NCI-H526 treated with DMSO at 0.1 percent for 48 hours (cell line): ENCODE data around the gene TCF7L1.
"Not testable (repeated sequence)": the region's sequence is repeated elsewhere in the genome, so short reads cannot be mapped to it uniquely, and the experiment has no call there.

Source experiments
- DNase-seq: peaks from one replicate; lab custom pipeline; 2025; lab: John Stamatoyannopoulos, UW

TCF7L1 gene

GRCh38 chr2:85286918-85287317 lies 153.7 kb downstream of the TCF7L1 start:
- no peak for DNase-seq

GRCh38 chr2:85287721-85288120 lies 154.5 kb downstream of the TCF7L1 start:
- no peak for DNase-seq

GRCh38 chr2:85288244-85288725 lies 155.1 kb downstream of the TCF7L1 start:
- DNase-seq: no peak

GRCh38 chr2:85291425-85292023 lies 158.3 kb downstream of the TCF7L1 start:
- no peak for DNase-seq

- no peak for DNase-seq
Measured at GRCh38 chr2:85302121-85302520, 168.9 kb downstream of the TCF7L1 start.

GRCh38 chr2:85303780-85304531 lies 170.8 kb downstream of the TCF7L1 start:
- DNase-seq: no peak

GRCh38 chr2:85307527-85307897 lies 174.3 kb downstream of the TCF7L1 start:
- DNase-seq: no peak

- no peak for DNase-seq
Measured at GRCh38 chr2:85308201-85308600, 175.0 kb downstream of the TCF7L1 start.

- DNase-seq: no peak
Measured at GRCh38 chr2:85308896-85309555, 175.8 kb downstream of the TCF7L1 start.

GRCh38 chr2:85309699-85310321 lies 176.6 kb downstream of the TCF7L1 start:
- no peak for DNase-seq

- no peak for DNase-seq
Measured at GRCh38 chr2:85310330-85310729, 177.1 kb downstream of the TCF7L1 start.

GRCh38 chr2:85312404-85312803 lies 179.2 kb downstream of the TCF7L1 start:
- no peak for DNase-seq

- no peak for DNase-seq
Measured at GRCh38 chr2:85314884-85315242, 181.7 kb downstream of the TCF7L1 start.

- DNase-seq: not testable (repeated sequence)
Measured at GRCh38 chr2:85315921-85316320, 182.7 kb downstream of the TCF7L1 start.

- DNase-seq: no peak
Measured at GRCh38 chr2:85318222-85319074, 185.3 kb downstream of the TCF7L1 start.

GRCh38 chr2:85319796-85320195 lies 186.6 kb downstream of the TCF7L1 start:
- no peak for DNase-seq

- no peak for DNase-seq
Measured at GRCh38 chr2:85323351-85323987, 190.3 kb downstream of the TCF7L1 start.

GRCh38 chr2:85323988-85324367 lies 190.8 kb downstream of the TCF7L1 start:
- DNase-seq: not testable (repeated sequence)

GRCh38 chr2:85324639-85325465 lies 191.7 kb downstream of the TCF7L1 start:
- no peak for DNase-seq

- DNase-seq: no peak
Measured at GRCh38 chr2:85325466-85325811, 192.2 kb downstream of the TCF7L1 start.
